ENCODE results near the gene HNRNPDL. TPM values are rescaled to one million over a fixed set of nuclear protein-coding genes. Genes with fewer than 3 reads are reported as not detected.

HNRNPDL gene
- total RNA-seq, 6 experiments from 2014 or later: 207 to 297 (median 258) TPM

DNA sequence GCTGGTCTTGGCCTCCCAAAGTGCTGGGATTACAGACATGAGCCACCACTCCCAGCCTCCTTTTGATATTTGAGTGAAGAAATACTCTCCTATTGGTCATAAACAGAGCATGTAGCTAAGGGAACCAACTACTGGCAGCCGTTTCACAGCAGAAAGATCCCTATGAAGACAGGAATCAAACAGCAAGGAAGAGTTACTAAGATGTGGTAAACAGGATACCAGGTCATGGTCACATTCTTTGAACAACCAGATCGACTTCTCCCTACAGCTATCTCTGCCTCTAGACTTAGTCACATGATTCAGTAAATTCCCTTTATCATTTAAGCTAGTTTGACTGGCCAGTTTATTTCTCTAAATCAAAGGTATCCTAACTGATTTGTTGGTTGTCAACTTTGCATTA is 47.5 kb downstream of the HNRNPDL start:
- Mint-ChIP-seq H3K27me3 (ENCODE audit: insufficient read depth) (peaks cover 2% of the 10 kb centered on the region), H3K9me3 (no peaks in the 10 kb centered on the region; the same call in 1 of the 2 replicates), H3K36me3 (ENCODE audit: low read depth) (peaks cover 7% of the 10 kb centered on the region; the same call in 1 of the 2 replicates), H3K4me1 (ENCODE audit: low read depth) (0 out of 2 replicates have a peak, but pooled peaks cover 2% of the 10 kb centered on the region), H3K4me3 (no peak overlapping the region), H3K27ac (no peak overlapping the region)
- TF ChIP-seq, protein P1, sequence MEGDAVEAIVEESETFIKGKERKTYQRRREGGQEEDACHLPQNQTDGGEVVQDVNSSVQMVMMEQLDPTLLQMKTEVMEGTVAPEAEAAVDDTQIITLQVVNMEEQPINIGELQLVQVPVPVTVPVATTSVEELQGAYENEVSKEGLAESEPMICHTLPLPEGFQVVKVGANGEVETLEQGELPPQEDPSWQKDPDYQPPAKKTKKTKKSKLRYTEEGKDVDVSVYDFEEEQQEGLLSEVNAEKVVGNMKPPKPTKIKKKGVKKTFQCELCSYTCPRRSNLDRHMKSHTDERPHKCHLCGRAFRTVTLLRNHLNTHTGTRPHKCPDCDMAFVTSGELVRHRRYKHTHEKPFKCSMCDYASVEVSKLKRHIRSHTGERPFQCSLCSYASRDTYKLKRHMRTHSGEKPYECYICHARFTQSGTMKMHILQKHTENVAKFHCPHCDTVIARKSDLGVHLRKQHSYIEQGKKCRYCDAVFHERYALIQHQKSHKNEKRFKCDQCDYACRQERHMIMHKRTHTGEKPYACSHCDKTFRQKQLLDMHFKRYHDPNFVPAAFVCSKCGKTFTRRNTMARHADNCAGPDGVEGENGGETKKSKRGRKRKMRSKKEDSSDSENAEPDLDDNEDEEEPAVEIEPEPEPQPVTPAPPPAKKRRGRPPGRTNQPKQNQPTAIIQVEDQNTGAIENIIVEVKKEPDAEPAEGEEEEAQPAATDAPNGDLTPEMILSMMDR (IDR thresholded peaks at IDR 0.05): no peak
- no peak for DNase-seq

DNA sequence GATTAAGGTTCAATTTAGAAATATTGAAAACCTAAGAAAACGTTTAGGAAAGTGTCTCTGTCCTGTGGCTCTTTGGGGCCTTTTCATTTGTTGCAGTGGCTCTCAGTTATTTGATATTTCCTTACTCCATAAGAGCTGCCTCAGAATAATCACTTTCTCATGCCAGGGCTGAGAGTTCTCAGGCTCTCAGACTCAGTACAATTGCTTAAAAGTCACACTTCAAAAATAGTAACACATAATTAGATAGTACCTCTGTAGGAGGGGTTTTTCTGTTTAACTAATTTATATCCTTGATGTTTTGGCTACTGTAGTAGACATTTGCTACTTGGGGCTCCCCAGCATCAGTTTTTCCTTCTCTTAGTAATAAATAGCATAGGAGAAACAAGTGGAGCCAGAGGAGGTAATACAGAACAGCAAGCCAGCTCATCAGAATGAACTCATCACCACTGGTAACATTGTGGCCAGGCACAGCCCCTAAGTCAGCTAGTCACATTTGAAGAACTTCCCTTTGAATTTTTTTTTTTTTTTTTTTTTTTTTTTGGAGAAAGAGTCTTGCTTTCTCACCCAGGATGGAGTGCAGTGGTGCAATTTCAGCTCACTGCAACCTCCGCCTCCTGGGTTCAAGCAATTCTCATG is 48.5 kb downstream of the HNRNPDL start:
- peaks cover 2% of the 10 kb centered on the region for H3K27me3 Mint-ChIP-seq (ENCODE audit: insufficient read depth)
- H3K4me3 Mint-ChIP-seq: no peak overlapping the region
- H3K27ac Mint-ChIP-seq: no peak overlapping the region
- peaks cover 10% of the 10 kb centered on the region; the same call in 1 of the 2 replicates for H3K36me3 Mint-ChIP-seq (ENCODE audit: low read depth)
- peak; percentile 8 for DNase-seq
- 0 out of 2 replicates have a peak, but pooled peaks cover 5% of the 10 kb centered on the region for H3K4me1 Mint-ChIP-seq (ENCODE audit: low read depth)
- no peaks in the 10 kb centered on the region; the same call in 1 of the 2 replicates for H3K9me3 Mint-ChIP-seq
- TF ChIP-seq, protein P1 (IDR thresholded peaks at IDR 0.05): no peak

DNA sequence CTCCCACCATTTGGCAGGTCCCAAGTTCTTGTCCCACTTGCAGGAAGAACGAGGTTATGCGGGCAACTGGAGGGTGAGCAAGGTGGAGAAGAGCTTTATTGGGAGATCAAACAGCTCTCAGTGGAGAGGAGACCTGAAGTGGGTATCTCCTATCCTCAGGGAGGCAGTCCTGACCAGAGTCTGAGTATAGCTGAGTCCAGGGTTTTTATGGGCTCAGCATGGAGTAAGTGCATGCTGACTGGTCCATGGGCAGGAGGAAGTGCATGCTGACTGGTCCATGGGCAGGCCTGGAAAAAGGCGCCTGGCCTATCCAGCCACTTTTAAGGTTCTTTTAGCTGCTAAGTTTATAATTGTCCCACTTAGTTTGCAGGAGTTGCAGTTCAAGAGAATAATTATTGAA is 49.0 kb downstream of the HNRNPDL start:
- Mint-ChIP-seq H3K4me1 (ENCODE audit: low read depth) (peaks cover 10% of the 10 kb centered on the region), H3K4me3 (no peak overlapping the region), H3K27me3 (ENCODE audit: insufficient read depth) (peaks cover 2% of the 10 kb centered on the region; the same call in 1 of the 2 replicates), H3K27ac (no peak overlapping the region), H3K9me3 (no peaks in the 10 kb centered on the region), H3K36me3 (ENCODE audit: low read depth) (peaks cover 14% of the 10 kb centered on the region; the same call in 1 of the 2 replicates)
- TF ChIP-seq, protein P1 (IDR thresholded peaks at IDR 0.05): no peak
- no peak for DNase-seq

DNA sequence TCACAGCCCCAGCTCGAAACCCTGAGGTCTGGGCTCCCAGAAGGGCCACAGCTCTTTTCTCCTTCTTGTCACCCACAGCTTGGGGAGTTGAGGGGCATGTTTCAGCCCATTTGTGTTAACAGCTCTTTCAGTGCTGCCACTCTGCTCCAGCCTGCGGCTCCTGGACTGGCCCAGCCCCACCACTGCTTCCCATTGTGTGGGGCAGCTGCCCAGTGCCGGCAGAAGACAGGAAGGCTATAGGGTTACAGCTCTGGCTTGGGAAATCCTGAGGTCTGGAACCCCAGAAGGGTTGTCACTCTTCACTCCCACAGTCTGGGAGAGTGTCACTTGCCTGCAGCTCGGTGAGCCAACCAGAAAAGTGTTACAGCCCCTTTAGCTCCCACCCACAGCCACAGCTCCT is 49.4 kb downstream of the HNRNPDL start:
- H3K4me1 Mint-ChIP-seq (ENCODE audit: low read depth): peaks cover 14% of the 10 kb centered on the region
- no peak for DNase-seq
- TF ChIP-seq, protein P1 (IDR thresholded peaks at IDR 0.05): no peak
- no peak overlapping the region for H3K4me3 Mint-ChIP-seq
- H3K27me3 Mint-ChIP-seq (ENCODE audit: insufficient read depth): peaks cover 2% of the 10 kb centered on the region; the same call in 1 of the 2 replicates
- H3K27ac Mint-ChIP-seq: no peak overlapping the region
- H3K36me3 Mint-ChIP-seq (ENCODE audit: low read depth): peaks cover 15% of the 10 kb centered on the region; the same call in 1 of the 2 replicates
- no peaks in the 10 kb centered on the region for H3K9me3 Mint-ChIP-seq

DNA sequence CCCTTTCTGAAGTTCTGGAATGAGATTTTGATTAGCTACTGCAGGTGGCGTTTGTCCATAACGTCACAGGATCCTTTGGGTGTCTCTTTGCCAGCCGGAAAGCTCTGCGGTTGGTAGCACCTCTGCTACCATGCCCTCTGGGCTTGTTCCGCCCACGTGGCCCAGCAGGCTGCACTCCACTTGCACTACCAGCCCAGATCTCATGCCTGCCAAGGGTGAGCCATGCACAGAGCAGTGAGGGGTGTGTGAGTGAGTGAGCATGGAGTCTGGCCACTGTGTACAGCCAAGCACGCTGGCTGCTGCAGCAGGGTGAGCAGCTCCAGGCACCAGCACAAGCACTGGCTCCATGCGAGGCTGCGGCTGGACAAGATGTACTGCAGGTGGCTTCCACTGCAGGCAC is 49.9 kb downstream of the HNRNPDL start:
- H3K36me3 Mint-ChIP-seq (ENCODE audit: low read depth): peaks cover 15% of the 10 kb centered on the region; the same call in 1 of the 2 replicates
- TF ChIP-seq, protein P1 (IDR thresholded peaks at IDR 0.05): no peak
- H3K4me1 Mint-ChIP-seq (ENCODE audit: low read depth): peaks cover 19% of the 10 kb centered on the region
- no peak overlapping the region for H3K27ac Mint-ChIP-seq
- H3K4me3 Mint-ChIP-seq: no peak overlapping the region
- H3K9me3 Mint-ChIP-seq: no peaks in the 10 kb centered on the region
- peaks cover 2% of the 10 kb centered on the region; the same call in 1 of the 2 replicates for H3K27me3 Mint-ChIP-seq (ENCODE audit: insufficient read depth)
- no peak for DNase-seq
